GM04503 (cell line): ENCODE results near the gene TRA2A.
A peak's percentile ranks its signal among the peaks of the same experiment; 100 is the strongest.

Source experiments
- DNase-seq: peaks from one replicate; pipeline ENCODE4 v3.0.0-alpha.2; 2012; ENCODE audit warnings: low read depth

The TRA2A gene

DNA sequence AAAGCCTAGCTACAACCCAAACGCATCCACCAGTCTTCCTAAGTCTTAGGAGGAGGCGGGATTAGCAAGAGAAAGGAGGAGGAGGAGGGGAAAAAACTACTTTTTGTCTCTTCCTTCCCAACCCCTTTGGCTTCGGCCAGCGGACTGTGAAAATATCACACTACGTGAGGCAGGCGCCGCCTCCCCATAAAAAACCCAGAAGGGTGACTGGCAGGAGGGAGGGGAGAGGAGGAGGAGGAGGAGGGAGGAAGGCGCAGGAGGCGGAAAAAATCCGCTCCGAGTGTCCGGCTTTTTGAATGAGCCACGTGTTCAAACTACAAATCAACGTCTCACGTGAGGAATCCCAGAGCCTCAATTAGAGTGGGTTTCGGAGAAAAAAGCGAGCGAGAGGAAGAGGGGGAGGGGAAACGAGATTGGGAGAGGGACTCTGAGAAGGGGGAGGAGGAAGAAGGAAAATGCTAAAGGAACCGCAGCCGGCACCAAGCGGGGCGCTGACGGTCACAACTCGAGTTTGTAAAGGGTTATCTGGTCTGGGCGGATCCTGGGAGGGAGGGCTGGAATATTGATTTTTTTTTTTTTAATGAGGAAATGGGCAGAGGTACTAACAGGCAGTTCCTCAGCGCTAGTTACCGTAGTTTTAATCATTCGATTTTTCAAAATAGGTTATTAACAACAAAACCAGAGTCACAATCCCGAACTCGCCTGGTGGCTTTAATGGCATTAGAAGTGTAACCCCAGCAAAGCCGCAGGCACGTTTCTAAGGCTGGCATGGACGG lies 61.3 kb downstream of the TRA2A start, which contains the start of gene IGF2BP3:
Gene IGF2BP3 (minus strand): TSS at position 162 of the 776 bp plus-strand sequence. CDS start 381 bp downstream, outside the sequence.
- peak; percentile 72 for DNase-seq

- no peak for DNase-seq
Observed at GRCh38 chr7:23469961-23470250, 61.9 kb downstream of the TRA2A start.

DNA sequence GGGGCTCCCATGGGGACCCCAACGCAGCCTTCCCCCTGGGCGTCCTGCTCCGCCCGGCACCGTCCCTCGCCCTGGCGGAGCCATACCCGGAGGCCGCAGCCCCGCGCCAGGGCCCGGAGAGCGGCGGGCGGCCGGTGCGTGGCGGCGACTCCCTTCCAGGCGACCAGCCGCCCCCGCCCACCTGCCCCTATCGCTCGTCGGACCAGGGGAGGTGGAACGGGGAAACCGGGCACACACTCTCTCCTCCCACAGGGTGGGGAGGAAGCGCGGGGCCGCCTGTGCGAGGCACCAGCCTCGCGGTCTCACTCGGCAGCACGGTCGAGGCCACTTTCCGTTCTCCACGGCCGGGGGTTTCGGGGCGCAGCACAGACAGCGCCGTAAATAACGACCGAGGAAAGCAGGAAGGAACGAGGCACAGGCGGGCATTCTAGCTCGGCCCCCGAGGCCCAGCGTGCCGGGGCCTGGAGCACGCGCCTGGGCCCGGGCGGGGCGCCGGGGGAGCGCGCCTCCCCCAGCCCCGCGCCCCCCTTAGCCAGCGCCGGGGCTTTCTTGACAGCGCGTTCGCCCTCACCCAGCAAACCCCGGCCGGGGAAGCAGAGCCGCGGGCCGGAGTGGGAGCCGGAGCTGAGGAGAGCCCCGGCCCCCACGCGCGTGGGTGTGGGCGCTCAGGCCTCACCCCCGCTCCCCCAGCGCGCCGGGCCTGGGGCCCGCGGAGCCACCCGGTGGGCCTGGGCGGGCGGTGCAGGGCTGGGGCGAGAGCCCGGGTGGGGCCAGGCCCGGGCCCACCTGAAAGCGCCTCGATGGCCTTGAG lies 62.4 kb downstream of the TRA2A start:
- DNase-seq = no peak

GRCh38 chr7:23468526-23469149 lies 63.1 kb downstream of the TRA2A start:
- DNase-seq = no peak

DNA sequence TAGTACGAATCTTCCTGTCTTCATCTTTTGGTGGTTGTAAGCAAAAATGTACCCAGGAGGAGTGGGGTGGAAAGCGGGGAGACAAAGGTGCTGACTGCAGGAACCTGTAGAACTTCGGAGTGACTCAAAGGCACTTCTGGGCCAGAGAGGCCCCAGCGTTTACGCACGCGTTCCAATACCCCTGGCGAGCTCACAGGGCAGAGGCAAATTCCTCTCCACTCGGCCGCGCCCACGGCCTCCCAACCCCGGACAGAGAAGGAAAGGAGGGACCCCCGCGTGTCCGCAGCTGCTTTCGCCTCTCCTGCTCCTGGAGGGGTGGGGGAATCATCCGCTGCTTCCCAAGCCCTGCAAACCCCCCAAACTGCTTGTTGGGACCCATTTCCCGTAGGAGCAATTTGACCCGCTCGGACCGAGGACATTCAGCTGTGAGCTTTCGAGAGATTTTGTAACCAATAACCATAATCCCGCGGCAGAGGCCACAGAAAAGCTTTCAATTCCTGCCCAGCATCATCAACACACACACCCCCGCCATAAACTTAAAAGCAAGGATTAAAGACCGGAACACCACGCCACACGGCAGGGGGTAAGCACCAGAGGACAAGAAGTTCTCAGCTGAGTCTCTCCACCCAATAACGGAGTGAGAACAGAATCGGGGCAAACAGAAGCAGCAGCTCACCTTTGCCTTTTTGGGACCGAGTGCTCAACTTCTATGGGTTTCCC lies 63.8 kb downstream of the TRA2A start:
- DNase-seq = no peak

GRCh38 chr7:23467291-23467805 lies 64.4 kb downstream of the TRA2A start:
- DNase-seq = no peak

DNA sequence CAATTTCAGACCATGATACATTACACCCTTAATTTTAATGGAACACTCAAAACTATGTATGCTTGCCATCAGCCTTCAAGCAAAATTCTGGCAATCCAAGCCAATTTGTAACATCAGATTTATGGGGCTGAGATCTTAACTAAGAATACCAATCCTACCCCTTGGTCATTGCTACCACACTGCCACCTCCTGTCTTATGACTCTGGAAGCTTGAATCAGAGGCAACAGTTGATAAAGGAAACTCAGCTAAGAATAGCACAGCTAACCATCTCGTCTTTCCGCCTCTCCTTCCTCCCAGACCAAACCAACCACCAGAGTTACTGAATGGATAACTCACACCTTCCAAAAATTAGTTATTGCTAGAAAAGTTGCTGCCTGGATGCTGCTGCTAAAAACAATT lies 68.9 kb downstream of the TRA2A start:
- no peak for DNase-seq

- no peak for DNase-seq
Observed at GRCh38 chr7:23458044-23458443, 73.7 kb downstream of the TRA2A start.

- no peak for DNase-seq
Observed at GRCh38 chr7:23456093-23456492, 75.7 kb downstream of the TRA2A start.

GRCh38 chr7:23454881-23455526 lies 76.8 kb downstream of the TRA2A start:
- DNase-seq = no peak
